ENCODE data around the gene RTBDN. TPM values are rescaled to one million over a fixed set of nuclear protein-coding genes. Genes with fewer than 3 reads are reported as not detected.

Gene RTBDN
- total RNA-seq, 1 experiment from 2014 or later = 25.1 TPM

DNA sequence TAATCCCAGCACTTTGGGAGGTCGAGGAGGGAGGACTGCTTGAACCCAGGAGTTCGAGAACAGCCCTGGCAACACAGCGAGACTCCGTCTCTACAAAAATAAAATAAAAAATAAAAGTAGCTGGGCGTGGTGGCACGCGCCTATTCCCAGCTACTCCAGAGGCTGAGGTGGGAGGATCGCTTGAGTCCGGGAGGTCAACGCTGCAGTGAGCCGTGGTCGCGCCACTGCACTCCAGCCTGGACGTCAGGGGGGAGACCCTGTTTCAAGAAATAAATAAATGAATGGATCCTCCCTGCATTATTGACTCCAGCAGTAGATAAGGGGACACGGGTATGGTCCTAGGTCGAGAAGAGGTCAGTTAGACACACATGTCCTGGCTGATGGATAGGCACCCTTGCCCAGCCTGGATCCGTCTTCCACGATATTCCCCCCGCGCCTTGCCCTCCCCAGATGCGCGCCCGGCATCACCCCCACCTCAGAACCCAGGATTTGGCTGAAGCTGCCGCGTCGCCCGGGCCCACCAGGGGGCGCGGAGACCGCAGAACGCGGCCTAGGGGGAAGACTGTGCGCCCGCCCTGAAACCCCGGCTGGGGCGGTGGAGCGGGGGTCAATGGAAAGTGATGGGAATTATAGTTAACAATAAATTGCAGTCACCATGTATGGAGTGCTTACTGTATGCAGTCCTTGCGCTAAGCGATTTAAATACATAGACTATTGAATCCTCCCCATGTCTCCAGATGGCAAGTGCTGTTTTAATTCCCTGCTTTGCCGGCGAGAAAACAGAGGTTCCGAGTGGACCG, 57.0 kb downstream of the RTBDN start:
- H3K9ac ChIP-seq (ENCODE audit: low read length) = peak overlapping the region; percentile 78
- TF ChIP-seq, protein P1, sequence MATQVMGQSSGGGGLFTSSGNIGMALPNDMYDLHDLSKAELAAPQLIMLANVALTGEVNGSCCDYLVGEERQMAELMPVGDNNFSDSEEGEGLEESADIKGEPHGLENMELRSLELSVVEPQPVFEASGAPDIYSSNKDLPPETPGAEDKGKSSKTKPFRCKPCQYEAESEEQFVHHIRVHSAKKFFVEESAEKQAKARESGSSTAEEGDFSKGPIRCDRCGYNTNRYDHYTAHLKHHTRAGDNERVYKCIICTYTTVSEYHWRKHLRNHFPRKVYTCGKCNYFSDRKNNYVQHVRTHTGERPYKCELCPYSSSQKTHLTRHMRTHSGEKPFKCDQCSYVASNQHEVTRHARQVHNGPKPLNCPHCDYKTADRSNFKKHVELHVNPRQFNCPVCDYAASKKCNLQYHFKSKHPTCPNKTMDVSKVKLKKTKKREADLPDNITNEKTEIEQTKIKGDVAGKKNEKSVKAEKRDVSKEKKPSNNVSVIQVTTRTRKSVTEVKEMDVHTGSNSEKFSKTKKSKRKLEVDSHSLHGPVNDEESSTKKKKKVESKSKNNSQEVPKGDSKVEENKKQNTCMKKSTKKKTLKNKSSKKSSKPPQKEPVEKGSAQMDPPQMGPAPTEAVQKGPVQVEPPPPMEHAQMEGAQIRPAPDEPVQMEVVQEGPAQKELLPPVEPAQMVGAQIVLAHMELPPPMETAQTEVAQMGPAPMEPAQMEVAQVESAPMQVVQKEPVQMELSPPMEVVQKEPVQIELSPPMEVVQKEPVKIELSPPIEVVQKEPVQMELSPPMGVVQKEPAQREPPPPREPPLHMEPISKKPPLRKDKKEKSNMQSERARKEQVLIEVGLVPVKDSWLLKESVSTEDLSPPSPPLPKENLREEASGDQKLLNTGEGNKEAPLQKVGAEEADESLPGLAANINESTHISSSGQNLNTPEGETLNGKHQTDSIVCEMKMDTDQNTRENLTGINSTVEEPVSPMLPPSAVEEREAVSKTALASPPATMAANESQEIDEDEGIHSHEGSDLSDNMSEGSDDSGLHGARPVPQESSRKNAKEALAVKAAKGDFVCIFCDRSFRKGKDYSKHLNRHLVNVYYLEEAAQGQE (IDR thresholded peaks at IDR 0.05; ENCODE audit: low read depth) = no peak
- TF ChIP-seq POLR2A (IDR thresholded peaks at IDR 0.05; ENCODE audit: borderline replicate concordance, extremely low read depth, insufficient read depth, insufficient read length) (no peak), SP1 (IDR thresholded peaks at IDR 0.05; ENCODE audit: low read depth) (no peak), SRF (IDR thresholded peaks at IDR 0.05; ENCODE audit: low read depth) (no peak), POLR2AphosphoS5 (IDR thresholded peaks at IDR 0.05; ENCODE audit: low read depth, low read length) (0 out of 2 replicates have a peak, but pooled peaks have one; percentile 7), CBX3 (IDR thresholded peaks at IDR 0.05; ENCODE audit: low read depth) (no peak), ZFX (IDR thresholded peaks at IDR 0.05) (peak; percentile 22; the same call in 1 of the 2 replicates), SIN3A (IDR thresholded peaks at IDR 0.05; ENCODE audit: low read depth) (no peak), TCF7L2 (IDR thresholded peaks at IDR 0.05; ENCODE audit: borderline replicate concordance, extremely low read depth, insufficient read depth, insufficient read length) (no peak), FOSL1 (IDR thresholded peaks at IDR 0.05; ENCODE audit: low read depth) (no peak), CEBPB (IDR thresholded peaks at IDR 0.05; ENCODE audit: low read depth) (no peak), RAD21 (IDR thresholded peaks at IDR 0.05; ENCODE audit: low read depth) (peak; percentile 93), JUND (IDR thresholded peaks at IDR 0.05) (no peak), EZH2phosphoT487 (IDR thresholded peaks at IDR 0.05; ENCODE audit: borderline replicate concordance) (no peak)
- TF ChIP-seq, protein P2, sequence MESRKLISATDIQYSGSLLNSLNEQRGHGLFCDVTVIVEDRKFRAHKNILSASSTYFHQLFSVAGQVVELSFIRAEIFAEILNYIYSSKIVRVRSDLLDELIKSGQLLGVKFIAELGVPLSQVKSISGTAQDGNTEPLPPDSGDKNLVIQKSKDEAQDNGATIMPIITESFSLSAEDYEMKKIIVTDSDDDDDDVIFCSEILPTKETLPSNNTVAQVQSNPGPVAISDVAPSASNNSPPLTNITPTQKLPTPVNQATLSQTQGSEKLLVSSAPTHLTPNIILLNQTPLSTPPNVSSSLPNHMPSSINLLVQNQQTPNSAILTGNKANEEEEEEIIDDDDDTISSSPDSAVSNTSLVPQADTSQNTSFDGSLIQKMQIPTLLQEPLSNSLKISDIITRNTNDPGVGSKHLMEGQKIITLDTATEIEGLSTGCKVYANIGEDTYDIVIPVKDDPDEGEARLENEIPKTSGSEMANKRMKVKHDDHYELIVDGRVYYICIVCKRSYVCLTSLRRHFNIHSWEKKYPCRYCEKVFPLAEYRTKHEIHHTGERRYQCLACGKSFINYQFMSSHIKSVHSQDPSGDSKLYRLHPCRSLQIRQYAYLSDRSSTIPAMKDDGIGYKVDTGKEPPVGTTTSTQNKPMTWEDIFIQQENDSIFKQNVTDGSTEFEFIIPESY (IDR thresholded peaks at IDR 0.05; ENCODE audit: extremely low read depth, insufficient replicate concordance, low read length) = no peak
- TF ChIP-seq, protein P3, sequence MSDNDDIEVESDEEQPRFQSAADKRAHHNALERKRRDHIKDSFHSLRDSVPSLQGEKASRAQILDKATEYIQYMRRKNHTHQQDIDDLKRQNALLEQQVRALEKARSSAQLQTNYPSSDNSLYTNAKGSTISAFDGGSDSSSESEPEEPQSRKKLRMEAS (IDR thresholded peaks at IDR 0.05) = peak; percentile 51; the same call in 1 of the 2 replicates
- TF ChIP-seq, protein P4, sequence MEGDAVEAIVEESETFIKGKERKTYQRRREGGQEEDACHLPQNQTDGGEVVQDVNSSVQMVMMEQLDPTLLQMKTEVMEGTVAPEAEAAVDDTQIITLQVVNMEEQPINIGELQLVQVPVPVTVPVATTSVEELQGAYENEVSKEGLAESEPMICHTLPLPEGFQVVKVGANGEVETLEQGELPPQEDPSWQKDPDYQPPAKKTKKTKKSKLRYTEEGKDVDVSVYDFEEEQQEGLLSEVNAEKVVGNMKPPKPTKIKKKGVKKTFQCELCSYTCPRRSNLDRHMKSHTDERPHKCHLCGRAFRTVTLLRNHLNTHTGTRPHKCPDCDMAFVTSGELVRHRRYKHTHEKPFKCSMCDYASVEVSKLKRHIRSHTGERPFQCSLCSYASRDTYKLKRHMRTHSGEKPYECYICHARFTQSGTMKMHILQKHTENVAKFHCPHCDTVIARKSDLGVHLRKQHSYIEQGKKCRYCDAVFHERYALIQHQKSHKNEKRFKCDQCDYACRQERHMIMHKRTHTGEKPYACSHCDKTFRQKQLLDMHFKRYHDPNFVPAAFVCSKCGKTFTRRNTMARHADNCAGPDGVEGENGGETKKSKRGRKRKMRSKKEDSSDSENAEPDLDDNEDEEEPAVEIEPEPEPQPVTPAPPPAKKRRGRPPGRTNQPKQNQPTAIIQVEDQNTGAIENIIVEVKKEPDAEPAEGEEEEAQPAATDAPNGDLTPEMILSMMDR (IDR thresholded peaks at IDR 0.05 in 2 of 3, conservative IDR thresholded peaks at IDR 0.05 in 1 of 3; ENCODE audit: borderline replicate concordance in 1 of 3, insufficient read depth in 1 of 3, low read depth in 2 of 3, low read length in 2 of 3) = peak; percentile 87 to 95 (median 94); a peak in 5 of 6 replicates
- TF ChIP-seq, protein P5, sequence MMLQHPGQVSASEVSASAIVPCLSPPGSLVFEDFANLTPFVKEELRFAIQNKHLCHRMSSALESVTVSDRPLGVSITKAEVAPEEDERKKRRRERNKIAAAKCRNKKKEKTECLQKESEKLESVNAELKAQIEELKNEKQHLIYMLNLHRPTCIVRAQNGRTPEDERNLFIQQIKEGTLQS (IDR thresholded peaks at IDR 0.05) = no peak

More for the DNA sequence above, 57.0 kb downstream of the RTBDN start:
- no peaks in the 10 kb centered on the region for H4K20me1 ChIP-seq (ENCODE audit: insufficient read depth)
- DNase-seq (ENCODE audit: low read depth, low spot score) (no peak), ATAC-seq (peak; percentile 41)
- peaks cover 6% of the 10 kb centered on the region; the same call in 1 of the 2 replicates for H3K79me2 ChIP-seq (ENCODE audit: insufficient read depth, low read length)
- no peaks in the 10 kb centered on the region for H3K9me2 ChIP-seq (ENCODE audit: insufficient read depth)
- intact Hi-C loops (cut with micrococcal nuclease) = loop anchor here (1.0 to 5.0 kb wide), 3 partner anchors 15 to 70 kb away; no protein-coding TSS in a partner anchor
- ChIA-PET RAD21 (ENCODE audit: low non-redundant PET in 1 of 2, low total read pairs in 2 of 2, uncharacterized antibody in 2 of 2, unreplicated experiment in 2 of 2) (interaction anchor here (1.0 to 2.7 kb wide), 5 partner anchors 11 to 19 kb away, joined by 3 to 15 read pairs (median 8); partner anchors contain the start of gene JUNB (in 2 of the 2)), POLR2A (interaction anchor here (0.6 to 8.8 kb wide), 4 partner anchors 16 to 61 kb away, joined by 3 to 172 read pairs (median 4); partner anchors contain the start of genes JUNB and RNASEH2A), CTCF (interaction anchor here (0.6 to 7.0 kb wide), 11 partner anchors 11 to 70 kb away, joined by 3 to 88 read pairs (median 8); partner anchors contain the start of genes GET3, JUNB and RTBDN)
- H3K4me1 ChIP-seq (ENCODE audit: control insufficient read depth in 1 of 2, insufficient read depth in 2 of 2, low read length in 2 of 2) = peaks cover 49 to 77% of the 10 kb centered on the region in 2 experiments
- peak overlapping the region; percentile 66 to 68 for H3K4me3 ChIP-seq (replicated peaks in 1 of 2; ENCODE audit: low read depth in 1 of 2, low read length in 2 of 2)
- H2AFZ ChIP-seq (ENCODE audit: low read depth, low read length, poor library complexity, severe bottlenecking) = no peak overlapping the region
- H3K9me3 ChIP-seq (ENCODE audit: control insufficient read depth in 1 of 2, insufficient read depth in 1 of 2, low read depth in 1 of 2, low read length in 2 of 2) = no peaks in the 10 kb centered on the region
- peak overlapping the region; percentile 85 for H3K4me2 ChIP-seq (ENCODE audit: low read length)
- no TSS peak for BruUV-seq (replicated peaks)
- no peaks in the 10 kb centered on the region for H3K36me3 ChIP-seq (ENCODE audit: control insufficient read depth in 1 of 2, insufficient read depth in 2 of 2, low read length in 2 of 2)
- H3K27me3 ChIP-seq (ENCODE audit: insufficient read depth, low read length) = no peaks in the 10 kb centered on the region
- H3K27ac ChIP-seq (ENCODE audit: low read depth, low read length) = peak overlapping the region; percentile 96

Measured in HCT116 (cell line).